A673 (cell line): ENCODE results near the gene MACROH2A1.

Experiments
- EZH2 ChIP-seq: fragments of 200-600 bp; sonication (generic); IDR thresholded peaks from 2 replicates; pipeline ENCODE4 v1.6.1; 2017; ENCODE audit warnings: borderline replicate concordance, low read depth, mild to moderate bottlenecking, mixed read lengths, antibody characterized with exemption, low read length; ENCODE audit not compliant: poor library complexity, severe bottlenecking
- TF ChIP-seq, protein P1 (sequence below): fragments of 300-800, 200-600 bp; sonication (generic); conservative IDR thresholded peaks from 2 replicates; pipeline ENCODE4 v1.5.1; 2017; ENCODE audit warnings: low read depth, mild to moderate bottlenecking, antibody characterized with exemption, low read length, moderate library complexity, mixed read lengths

- TF ChIP-seq EZH2 = no peak
- TF ChIP-seq, protein P1, sequence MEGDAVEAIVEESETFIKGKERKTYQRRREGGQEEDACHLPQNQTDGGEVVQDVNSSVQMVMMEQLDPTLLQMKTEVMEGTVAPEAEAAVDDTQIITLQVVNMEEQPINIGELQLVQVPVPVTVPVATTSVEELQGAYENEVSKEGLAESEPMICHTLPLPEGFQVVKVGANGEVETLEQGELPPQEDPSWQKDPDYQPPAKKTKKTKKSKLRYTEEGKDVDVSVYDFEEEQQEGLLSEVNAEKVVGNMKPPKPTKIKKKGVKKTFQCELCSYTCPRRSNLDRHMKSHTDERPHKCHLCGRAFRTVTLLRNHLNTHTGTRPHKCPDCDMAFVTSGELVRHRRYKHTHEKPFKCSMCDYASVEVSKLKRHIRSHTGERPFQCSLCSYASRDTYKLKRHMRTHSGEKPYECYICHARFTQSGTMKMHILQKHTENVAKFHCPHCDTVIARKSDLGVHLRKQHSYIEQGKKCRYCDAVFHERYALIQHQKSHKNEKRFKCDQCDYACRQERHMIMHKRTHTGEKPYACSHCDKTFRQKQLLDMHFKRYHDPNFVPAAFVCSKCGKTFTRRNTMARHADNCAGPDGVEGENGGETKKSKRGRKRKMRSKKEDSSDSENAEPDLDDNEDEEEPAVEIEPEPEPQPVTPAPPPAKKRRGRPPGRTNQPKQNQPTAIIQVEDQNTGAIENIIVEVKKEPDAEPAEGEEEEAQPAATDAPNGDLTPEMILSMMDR = no peak
These were observed 81.7 kb downstream of the MACROH2A1 start for GRCh38 chr5:135317286-135317685.
